ENCODE results near the gene PACSIN1. TPM values are rescaled to one million over a fixed set of nuclear protein-coding genes. Genes with fewer than 3 reads are reported as not detected.

The PACSIN1 gene
- total RNA-seq, 1 donor from 2014 or later = 0.11 TPM

DNA sequence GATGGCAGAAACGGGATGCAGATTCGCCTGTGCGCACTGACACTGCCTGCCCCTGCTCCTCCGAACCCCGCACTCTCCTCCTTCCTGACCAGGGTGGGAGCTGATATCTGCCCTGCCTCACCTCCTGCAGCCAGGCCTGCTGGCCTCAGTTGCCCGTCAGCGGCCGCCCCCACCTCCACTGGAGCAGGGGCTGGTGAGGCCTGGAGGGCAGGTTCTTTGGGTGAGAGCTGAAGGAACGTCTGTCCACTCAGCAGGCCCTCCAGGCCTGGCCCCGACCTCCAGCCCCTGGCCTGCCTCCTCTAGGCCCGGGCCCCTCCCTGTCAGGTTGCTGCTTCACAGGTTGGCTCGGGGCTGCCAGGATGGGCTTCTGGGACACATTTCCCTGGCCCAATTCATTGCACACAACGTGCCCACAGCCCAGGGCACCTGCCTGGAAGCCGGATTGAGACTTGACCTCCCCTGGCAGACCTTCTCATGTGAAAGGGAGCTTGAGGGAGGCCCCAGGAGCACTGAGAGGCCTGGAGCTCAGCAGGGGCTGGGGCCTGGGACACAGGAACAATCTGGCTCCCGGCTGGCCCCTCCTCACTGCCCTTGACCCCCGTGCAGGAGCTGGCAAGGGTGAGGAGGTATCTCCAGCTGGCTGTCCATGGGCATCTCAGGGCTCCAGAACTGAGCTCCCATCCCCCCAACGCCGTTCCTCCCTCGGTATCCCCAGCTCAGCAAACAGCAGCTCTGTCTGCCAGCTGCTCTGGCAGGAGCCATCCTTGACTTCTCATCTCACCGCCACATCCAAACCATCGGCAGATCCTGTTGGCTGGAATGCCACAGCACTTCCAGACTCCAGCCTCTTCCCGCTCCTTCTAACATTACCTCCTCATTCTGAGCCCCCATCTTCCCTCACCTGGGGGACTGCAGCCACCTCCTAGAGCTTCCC is 50.8 kb downstream of the PACSIN1 start:
- Mint-ChIP-seq H3K4me3 (no peak overlapping the region), H3K27me3 (peaks cover 4% of the 10 kb centered on the region), H3K4me1 (peaks cover 2% of the 10 kb centered on the region), H3K9me3 (no peaks in the 10 kb centered on the region), H3K36me3 (ENCODE audit: low read depth) (no peaks in the 10 kb centered on the region), H3K27ac (no peak overlapping the region)
- TF ChIP-seq, protein P1, sequence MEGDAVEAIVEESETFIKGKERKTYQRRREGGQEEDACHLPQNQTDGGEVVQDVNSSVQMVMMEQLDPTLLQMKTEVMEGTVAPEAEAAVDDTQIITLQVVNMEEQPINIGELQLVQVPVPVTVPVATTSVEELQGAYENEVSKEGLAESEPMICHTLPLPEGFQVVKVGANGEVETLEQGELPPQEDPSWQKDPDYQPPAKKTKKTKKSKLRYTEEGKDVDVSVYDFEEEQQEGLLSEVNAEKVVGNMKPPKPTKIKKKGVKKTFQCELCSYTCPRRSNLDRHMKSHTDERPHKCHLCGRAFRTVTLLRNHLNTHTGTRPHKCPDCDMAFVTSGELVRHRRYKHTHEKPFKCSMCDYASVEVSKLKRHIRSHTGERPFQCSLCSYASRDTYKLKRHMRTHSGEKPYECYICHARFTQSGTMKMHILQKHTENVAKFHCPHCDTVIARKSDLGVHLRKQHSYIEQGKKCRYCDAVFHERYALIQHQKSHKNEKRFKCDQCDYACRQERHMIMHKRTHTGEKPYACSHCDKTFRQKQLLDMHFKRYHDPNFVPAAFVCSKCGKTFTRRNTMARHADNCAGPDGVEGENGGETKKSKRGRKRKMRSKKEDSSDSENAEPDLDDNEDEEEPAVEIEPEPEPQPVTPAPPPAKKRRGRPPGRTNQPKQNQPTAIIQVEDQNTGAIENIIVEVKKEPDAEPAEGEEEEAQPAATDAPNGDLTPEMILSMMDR (IDR thresholded peaks at IDR 0.05) = no peak
- no peak for DNase-seq
- CTCF ChIA-PET = no interaction called here
- ATAC-seq (ENCODE audit: low read depth) = no peak
- POLR2A ChIA-PET = no interaction called here
- intact Hi-C loops (cut with micrococcal nuclease) = no loop called here

DNA sequence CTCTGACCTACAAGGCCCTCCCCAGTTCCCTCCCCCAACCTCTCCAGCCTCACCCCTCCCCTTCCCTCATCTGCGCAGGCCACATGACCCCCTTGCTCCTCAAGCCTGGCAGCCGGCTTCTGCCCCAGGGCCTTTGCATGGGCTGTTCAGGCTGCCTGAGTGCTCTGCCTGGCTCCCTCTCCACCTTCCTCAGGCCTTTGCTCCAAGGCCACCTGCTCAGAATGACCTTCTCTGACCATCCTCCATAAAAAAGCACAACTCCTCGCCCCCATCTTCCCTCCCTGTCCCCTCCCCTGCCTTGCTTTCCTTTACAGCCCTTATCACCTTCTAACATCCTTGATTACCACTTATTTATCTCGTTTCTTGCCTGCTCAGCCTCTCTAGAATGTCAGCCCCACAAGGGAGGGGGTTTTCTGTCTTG is 51.6 kb downstream of the PACSIN1 start:
- ChIA-PET POLR2A (no interaction called here), CTCF (interaction anchor here (0.6 kb wide), 1 partner anchor 137 kb away, joined by 3 read pairs; no protein-coding TSS in a partner anchor)
- Mint-ChIP-seq H3K27ac (no peak overlapping the region), H3K4me3 (no peak overlapping the region), H3K9me3 (no peaks in the 10 kb centered on the region), H3K4me1 (peaks cover 4% of the 10 kb centered on the region), H3K36me3 (ENCODE audit: low read depth) (no peaks in the 10 kb centered on the region), H3K27me3 (no peaks in the 10 kb centered on the region)
- TF ChIP-seq, protein P1 (IDR thresholded peaks at IDR 0.05) = no peak
- no peak for DNase-seq
- intact Hi-C loops (cut with micrococcal nuclease) = no loop called here
- no peak for ATAC-seq (ENCODE audit: low read depth)

DNA sequence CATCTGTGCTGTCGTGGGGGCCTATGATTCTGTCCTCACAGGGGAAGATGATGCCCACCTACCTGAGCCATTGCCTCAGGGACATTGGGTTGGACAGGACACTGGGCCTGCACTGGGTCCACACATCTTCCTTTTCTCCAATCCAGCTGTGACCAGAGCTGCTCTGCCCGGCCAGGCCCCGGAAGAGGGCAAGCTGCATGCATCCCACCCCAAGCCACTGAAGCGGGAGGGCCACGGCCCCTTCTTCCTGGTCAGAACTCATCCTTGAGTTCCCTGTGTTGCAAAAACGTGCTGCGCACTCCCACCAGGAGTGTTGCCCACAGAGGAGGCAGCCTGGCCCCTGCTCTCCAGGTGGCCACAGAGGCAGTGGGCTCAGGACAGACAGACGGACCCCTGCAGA is 52.1 kb downstream of the PACSIN1 start:
- peaks cover 4% of the 10 kb centered on the region for H3K4me1 Mint-ChIP-seq

DNA sequence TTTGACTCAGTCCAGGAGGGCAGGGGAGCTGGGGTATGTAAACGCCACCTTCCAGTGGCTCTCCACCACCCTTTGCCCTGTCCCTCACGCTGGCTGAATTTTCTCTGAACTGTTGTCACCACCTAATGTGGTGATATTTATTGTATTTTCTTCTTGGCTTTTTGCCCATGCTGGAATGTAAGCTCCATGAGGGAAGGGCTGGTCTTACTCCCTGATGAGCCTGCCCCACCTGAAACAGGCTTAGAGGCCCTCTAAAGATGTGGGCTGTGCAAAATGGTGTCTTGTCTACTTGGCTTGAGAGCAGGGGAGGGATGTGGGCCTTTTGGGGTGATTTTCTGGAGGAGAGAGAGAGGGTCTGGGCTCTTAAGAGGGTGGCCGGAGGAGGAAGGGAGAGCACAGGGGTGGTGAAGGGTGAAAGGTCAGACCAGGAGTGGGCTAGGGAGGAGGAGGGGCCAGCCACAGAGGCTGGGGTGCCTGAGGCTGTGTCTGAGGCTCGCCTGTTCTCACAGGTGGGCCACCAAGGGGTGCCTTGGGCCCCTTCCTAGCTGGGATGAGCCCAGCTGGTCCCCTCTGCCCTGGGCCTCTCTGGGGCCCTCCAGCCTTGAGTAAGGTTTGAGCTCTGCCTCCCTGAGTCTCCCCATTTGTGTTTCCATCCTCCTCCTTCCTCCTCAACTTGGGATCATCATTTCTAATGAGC is 52.9 kb downstream of the PACSIN1 start:
- H3K4me3 Mint-ChIP-seq = no peak overlapping the region
- H3K9me3 Mint-ChIP-seq = no peaks in the 10 kb centered on the region
- peaks cover 4% of the 10 kb centered on the region for H3K4me1 Mint-ChIP-seq
- no peaks in the 10 kb centered on the region for H3K27me3 Mint-ChIP-seq
- DNase-seq (no peak), ATAC-seq (ENCODE audit: low read depth) (no peak)
- intact Hi-C loops (cut with micrococcal nuclease) = no loop called here
- TF ChIP-seq, protein P1 (IDR thresholded peaks at IDR 0.05) = no peak
- ChIA-PET POLR2A (no interaction called here), CTCF (no interaction called here)
- H3K27ac Mint-ChIP-seq = no peak overlapping the region
- H3K36me3 Mint-ChIP-seq (ENCODE audit: low read depth) = no peaks in the 10 kb centered on the region

More for the DNA sequence above, 52.1 kb downstream of the PACSIN1 start:
- ATAC-seq (ENCODE audit: low read depth) = no peak
- intact Hi-C loops (cut with micrococcal nuclease) = no loop called here
- H3K9me3 Mint-ChIP-seq = no peaks in the 10 kb centered on the region
- ChIA-PET CTCF (no interaction called here), POLR2A (no interaction called here)
- TF ChIP-seq, protein P1 (IDR thresholded peaks at IDR 0.05) = no peak
- H3K4me3 Mint-ChIP-seq = no peak overlapping the region
- H3K27ac Mint-ChIP-seq = no peak overlapping the region
- H3K27me3 Mint-ChIP-seq = no peaks in the 10 kb centered on the region
- DNase-seq = no peak
- H3K36me3 Mint-ChIP-seq (ENCODE audit: low read depth) = no peaks in the 10 kb centered on the region
